ENCODE results near the gene GRID1.

Gene GRID1

DNA sequence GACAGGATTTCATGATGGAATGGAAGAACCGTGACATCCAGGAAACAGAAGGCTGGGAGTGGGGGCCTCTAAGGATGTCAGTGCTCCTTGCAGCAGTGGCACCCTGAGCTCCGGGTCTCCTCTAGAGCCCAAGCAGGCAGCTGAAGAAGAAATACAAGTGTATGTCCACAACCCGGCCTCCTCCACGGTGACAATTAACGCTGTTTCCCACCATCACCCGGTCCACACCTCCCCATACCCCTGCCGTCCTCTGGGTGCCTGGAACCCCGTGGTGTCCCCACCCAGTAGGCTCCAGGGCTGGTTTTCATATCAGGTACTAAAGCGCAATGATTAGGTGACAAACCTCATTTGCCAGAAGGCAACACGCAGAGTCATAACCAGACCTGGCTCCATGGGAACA, 30.3 kb downstream of the GRID1 start:
- no peak for DNase-seq

DNA sequence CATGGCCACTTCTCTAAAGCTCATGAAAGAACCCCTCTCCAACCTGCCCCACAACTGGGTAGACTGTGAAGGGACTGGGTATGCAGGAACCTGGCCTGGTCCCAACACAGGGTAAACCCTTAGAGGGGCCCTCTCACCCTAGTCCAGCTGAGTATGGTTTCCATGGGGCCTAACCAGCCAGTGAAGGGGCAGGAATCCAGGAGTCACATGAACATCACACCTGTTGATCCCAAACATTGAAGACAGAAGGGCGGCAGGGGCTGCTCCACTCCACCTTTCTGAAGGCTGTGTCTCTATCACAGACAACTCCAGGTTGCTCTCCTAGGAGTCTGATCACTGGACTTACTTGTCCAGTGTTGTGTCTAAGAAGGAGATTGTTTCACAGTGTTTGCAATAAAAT, 30.8 kb downstream of the GRID1 start:
- DNase-seq, result no peak

DNA sequence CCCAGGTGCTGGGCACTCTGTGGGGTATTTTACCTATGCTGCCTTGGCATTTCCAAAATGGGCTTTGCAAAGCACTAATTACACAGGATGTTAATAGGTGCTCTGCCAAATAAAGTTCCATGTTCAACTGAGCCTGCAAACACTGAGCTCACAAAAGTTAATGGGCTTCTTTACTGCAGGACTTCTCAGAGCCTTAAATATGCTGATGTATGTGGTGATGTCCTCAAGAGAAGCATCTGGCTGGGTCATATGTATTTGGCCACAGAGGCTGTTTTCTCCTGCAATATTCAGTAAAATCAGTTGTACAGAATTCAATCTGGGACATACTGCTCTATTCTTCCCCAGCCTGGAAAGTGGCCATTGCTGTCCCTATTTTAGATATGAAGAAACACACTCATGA, 31.3 kb downstream of the GRID1 start:
- no peak for DNase-seq

DNA sequence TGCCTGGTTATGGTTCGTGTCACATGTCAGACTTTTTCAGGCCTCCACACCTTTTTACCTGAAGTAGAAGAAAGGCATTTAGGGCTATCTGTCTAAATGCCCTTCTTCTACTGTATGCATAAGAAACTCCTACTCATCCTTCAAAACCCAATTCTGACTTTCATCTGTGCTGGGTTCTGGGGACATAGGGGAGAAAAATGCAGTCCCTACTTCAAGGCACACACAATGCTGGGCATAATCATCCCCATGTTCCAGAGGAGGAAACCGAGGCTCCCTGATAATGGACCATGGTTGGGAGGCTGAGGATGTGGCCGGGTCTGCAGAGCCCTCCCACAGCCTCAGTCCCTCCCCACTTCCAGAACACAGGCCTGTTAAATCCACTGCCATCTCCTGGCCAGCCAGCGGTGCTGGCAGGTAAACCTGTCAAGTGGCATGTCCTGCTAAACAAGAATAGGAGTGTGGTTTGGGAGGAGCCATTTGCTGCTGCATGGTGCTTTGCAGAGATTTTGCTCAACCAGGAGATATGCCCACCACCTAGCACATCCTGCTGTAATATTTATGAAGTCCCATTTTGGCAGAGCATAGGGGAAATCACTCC, 32.0 kb downstream of the GRID1 start:
- DNase-seq, result no peak

DNA sequence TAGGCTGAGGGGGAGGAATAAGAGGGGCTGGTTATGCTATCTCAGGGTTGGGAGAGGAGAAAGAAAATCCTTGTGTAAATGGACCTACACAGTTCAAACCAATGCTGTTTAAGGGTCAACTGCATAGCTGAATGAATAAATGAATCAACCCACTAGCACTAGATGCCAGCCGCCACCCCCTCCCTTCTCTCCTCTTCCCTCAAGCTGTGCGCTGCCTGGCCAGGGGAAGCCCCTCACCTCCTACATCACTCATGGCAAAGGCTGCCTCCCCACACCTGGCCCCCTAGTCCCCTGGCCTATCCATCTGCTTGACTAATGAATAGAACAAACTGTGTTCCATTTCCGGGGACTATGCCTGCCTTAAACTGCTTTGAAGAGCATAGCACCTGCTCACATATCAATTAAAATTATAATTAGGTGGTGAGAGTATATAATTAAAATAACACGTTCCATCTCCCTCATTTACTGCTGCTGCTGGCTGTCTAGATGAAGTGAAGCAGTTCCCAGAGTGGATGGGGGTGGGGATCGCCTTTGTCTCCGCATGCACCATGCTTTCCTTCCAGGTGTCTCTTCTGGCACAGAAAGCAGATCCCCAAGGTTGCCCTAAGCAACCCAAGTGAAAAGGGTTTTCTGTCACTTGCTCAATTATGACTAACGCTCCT, 32.6 kb downstream of the GRID1 start:
- DNase-seq, result no peak

DNA sequence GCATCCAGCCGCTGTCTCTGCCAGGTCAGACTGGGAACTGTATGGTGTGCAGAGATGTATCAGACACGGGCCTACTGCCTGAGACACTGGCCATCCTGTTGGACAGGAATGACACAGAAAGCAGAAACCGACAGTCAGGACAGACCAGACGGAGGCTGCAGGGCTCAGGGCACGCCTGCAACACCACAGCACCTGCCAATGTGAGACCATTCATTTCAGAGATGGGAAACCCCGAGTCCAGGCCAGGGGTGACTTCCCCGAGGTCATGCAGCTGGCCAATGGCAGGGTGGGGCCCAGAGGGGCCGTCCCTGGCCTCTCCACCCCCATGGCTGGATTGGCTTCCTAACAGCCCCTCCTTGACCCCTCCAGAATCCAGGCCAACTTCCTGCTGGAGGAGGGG, 34.7 kb downstream of the GRID1 start:
- no peak for DNase-seq

DNA sequence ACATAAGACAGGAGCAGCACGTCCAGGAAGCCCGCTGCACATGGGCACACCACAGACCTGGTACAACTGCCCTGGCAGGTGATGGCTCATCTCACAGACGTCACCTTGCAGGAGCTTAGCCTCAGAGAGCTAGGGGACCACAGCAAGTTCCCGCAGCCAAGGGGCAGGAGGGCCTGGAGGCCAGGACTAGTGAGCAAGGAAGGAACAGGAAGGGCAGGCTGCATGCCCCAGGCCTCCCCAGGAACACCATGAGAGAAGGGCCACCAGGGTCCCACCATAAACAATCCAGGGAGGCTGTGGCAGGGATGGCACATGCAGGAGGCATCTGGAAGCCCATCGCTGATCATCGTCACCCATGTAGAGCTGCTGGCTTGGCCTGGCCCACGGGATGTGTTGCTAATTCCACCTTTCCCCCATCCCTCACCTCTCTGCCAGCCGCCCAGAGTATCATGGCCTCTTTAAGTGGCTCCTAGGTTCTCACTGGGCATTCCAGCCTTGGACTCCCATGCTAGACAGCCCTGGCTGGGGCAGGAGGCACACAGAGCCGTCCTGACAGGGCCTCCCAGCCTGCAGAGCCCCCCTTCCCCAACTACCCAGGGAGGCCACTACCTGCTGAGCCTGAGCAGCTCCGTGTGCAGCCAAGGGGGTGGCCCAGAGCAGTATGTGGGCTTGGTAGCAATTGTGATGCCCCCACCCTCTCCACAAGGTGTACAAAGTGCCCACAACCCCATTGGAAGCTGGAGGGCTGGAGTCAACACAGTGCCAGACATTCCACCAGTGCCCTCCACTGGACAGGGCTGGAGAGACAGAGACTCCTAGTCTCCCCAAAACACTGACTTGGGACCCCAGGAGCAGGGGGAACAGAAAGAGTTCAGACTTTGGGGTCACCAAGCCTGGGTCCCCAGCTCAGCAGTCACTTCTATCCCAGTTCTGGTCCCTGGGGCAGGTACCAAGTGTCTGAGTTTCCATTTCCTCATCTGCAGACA, 35.5 kb downstream of the GRID1 start:
- DNase-seq, result no peak

DNA sequence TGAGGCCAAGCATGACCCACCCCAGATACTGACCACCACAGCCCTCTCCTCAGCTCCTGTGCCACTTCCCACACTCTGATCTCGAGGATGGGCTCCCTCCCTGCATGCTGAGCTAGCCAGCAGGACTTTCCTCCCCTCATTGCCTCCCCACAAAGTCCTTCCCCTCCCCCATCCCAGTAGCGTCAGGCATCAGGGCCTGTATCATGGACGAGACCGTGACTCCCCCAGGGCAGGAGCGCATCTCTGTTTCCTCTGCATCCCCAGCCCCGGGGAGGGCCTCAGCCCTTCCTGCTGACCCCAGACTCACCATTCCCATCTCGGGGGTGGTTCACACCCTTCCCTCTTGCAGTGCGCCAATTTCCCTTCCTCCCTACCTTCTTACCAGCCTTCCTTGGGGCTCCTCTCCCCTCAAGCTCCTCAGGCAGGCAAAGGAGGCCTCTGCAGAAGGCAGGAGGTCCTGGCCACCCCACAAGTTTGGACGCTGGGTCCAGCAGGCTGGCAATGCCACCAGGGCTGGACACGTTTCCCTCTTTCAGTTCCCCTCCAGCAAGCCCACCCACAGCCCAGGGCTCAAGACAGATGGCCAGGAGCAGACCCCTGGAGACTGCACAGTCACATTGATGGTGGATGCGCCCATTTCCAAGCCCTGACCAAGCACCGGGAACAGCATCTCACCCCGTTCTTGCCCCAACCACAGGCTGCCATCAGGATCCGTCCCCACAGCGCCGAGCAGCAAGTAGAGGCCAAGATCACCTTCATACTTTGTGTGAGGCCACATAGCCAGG, 36.5 kb downstream of the GRID1 start:
- no peak for DNase-seq

DNA sequence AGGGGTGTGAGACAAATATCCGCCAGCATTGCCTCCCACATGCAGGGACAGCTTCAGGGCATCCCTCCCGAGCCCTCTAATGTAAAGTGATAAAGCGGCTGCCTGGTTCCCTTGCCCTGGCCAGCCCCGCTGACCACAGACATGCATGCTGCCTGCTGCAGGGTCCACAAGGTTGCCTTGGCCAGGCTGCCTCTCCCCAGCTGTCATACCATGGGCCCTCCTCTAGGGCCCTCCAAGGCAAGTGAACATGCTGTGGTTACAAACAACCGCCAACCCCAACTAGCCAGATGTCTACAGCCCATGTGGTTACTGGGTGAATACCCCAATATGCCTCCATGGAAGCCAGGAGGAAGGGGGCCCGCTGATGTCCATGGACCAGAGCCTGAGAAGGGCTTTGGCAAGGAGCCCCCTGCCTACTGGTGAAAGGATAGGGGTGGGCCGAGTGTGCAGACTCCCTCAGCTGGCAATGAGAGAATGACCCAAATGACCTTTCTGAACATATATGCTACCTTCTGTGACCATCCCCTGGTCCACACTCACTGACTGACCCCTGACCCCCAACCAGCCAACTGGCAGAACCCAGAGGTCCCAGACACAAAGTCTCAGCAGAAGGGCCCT, 37.4 kb downstream of the GRID1 start:
- no peak for DNase-seq

DNA sequence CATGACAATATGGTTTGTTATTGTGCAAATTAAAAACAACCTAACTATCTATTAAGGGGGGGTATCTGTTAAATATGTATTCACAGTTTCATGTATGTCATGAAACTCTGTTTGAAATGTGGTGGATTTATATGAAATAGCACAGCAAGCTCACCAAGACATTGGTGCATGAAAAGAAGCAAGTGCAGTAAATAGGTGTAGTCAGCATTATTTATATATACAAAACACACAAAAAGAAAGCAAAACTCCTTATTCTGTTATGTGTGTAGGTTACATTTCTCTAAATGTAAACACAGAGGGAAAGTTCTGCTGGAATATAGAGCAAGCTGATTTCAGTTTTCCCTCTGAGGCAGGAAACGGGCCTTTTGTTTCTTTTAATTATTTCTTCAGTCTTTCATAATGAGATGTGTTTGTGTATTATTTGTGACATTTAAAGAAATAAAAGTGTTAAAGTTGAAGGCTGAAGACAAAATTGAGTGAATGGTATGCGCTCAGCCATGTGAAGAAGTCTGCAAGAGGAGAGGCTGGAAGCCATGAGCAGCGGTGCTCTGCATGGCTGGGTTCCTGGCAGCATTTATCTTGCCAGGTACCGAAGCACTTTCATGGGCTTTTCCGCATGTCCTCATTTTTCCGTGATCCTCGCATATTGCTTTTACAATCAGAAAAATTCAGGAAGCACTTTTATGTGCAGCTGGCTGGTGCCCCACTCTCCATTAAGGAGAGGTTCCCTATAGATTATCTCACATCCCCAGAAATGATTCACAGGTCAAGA, 38.5 kb downstream of the GRID1 start:
- no peak for DNase-seq

DNA sequence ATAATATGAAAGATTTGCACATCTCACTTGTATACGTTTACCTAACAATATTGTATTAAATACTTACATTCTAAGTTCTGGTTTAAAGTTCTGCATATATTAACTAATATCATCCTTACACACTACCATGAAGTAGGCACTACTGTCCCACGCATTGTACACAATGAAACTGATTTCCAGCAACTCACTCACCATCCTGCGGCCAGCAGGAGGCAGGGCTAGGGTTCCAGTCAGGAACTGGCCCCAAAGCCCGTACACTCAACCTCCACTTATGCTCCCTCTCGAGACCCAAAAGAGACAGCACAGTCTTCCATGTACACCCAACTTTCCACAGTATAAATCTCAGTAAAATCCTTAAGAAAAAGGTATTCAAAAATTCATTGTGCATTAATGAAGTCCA, 41.4 kb downstream of the GRID1 start:
- no peak for DNase-seq

DNA sequence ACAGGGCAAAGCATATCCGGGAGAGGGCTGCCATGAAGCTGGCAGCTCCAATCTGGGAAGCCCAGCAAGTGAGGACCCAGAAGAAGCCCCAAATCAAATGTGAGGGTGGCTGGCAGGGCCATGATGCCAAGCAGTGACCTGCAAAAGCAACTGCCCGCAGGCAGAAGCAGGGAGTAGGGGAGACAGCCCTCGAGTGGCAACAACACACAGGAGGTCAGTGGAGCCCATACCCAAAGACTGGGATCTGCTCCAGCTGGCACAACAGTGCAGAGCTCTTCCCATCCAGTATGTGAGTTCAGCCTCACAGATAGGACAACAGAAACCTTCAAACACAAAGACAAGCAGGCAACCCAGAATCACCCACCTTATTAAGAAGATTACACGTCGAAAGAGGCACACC, 45.0 kb downstream of the GRID1 start:
- DNase-seq, result no peak

DNA sequence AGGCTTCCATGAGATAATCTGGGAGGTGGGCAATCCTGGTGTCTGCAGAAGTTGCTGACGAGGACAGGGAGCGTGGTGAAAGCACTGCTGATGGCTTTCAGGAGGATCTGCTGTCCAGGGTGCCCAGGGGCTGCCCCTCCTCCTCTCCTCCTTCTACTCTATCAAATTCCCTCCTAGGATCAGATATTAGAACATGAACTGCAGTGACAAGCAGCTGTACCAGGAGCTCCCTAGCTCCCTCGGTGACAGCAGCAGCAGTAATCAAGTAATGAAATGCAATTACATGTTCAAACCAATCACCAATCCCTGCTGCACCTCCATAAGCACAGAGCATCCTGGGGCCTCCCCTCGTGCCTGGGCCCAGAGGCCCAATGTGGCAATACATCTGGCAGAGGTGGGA, 46.9 kb downstream of the GRID1 start:
- DNase-seq, result no peak

DNA sequence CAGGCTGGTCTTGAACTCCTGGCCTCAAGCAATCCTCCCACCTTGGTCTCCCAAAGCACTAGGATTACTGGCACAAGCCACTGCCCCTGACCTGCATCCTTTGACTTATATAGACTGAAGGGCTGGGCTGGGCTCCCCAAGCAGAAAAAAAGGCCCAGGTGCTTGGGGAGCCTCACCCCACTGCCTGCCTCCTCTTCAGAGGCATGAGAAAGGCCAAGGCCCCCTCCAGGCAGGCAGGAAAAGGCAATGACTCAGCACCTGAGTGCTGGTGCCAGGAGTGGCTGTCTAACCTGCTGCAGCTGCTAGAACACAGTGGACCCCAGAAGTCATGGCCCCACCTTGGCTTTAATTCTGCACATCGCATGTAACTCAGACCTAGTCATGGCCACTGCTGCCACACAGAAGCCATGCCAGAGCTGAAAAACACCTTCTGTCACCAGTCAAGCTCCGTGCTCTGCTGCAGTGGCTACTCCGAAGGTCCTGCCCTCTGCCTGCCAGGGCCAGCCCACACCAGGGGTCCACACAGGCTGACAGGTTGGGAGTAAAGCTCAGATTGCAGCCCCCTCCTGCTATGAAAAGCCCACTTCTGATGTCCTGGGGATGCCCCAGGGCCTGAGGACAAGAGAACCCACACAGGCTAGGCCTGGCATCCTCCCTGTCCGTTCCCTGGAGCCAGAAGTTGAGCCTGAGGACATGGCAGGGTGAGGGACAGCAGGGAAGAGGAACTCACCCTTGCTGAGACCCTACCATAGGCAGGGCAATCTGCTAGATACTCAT, 48.5 kb downstream of the GRID1 start:
- no peak for DNase-seq

DNA sequence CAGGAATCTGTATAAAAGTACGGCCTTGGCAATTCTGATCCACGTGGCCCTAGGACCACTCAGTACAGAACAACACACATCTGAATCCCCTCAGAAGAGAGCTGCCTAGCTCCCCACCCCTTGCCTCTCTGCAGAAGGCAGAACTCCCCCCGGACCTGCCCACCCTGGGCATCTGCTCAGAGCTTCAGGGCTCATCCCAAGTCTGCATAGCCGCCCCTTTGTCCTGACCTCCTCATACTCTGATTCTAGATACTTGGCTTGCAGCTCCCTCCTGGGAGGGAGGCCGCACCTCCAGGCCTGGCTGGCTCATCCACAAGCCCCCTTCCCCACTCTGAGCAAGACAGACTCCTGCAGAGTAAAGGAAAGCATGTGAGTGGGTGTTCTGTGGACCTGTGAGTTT, 49.6 kb downstream of the GRID1 start:
- no peak for DNase-seq

DNA sequence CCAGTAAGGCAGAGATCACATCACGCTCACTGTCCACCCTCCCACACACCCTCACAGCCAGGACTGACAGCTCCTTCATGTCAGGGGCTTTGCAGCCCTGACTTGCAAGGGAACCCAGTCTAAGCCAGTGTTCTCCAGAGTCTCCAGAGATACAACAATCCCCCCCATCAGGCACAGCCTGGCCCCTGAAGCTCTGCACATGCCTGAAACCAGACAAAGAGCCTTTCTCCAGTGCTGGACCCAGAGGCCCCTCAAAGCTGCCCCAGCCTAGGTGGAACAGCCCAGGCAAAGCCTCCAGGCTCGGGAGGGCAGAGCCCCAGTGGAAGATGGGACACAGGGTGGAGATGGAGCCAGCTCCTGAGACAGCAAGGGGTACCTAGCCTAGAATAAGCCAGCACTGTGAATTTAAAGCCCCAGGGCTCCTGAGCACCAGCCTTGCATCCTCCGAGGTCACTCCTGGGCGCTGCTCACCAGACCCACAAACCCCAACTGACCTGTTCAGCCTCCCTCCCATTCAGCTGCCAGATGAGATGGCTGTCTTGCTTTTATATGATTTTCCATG, 50.2 kb downstream of the GRID1 start:
- DNase-seq, result no peak

DNA sequence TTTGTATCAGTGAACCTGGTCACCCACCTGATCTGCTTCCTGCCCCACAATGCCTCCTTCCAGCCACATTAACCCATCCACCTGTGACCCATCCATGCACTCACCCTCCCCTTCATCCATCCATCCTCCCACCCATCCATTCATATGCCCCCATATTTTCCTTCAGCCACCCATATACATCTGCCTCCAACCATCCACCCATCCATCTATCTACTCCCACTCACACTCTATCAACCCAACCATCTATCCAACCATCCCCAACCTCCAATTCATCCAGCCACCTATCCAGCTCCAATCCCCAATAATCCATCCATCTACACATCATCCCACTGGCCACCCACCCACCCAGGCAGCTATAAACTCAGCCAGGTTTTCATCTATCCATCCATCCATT, 51.0 kb downstream of the GRID1 start:
- DNase-seq, result no peak

DNA sequence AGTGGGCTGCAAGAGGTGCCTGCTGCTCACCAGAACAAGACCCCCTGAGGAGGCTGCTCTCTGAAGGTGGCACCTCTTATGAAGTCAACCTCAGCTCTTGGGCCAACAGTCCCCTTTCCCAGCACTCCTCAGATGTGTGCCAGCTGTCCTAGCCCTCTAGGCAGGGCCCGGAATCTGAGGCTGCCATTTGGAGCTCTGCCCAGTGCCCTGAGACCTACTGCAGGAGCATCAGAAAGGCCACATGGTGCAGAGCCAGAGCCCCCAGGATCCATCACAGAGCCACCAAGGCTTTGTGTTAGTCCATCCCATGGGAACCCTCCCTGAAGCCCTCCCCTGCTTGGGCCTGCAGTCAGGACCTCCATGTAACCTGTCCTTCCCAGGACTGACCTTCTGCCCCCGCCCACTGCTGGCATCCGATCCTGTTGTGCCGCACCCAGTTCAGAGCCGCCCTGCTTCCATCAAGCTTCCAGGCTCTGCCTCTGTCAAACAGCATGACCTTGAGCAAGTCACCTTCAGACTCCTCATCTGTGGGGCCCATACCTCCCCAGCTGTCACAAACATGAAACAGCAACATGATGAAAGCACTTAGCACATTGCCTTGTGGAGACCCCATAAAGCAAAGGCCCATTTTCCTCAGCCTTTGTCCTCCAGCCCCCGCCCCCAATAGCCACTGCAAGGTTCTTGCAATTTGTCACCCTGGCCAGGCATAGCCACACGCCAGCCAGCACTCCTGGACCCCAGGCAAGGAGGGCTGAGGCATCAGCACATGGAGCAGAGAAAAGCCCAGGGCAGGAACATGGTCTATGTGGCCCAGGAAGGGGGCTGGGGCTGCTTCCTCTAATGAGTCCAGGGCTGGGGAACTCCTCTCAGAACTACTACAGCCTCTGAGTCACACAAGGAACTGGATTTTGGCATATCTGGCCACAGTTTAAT, 51.7 kb downstream of the GRID1 start:
- peak; percentile 11 to 17 for DNase-seq

DNA sequence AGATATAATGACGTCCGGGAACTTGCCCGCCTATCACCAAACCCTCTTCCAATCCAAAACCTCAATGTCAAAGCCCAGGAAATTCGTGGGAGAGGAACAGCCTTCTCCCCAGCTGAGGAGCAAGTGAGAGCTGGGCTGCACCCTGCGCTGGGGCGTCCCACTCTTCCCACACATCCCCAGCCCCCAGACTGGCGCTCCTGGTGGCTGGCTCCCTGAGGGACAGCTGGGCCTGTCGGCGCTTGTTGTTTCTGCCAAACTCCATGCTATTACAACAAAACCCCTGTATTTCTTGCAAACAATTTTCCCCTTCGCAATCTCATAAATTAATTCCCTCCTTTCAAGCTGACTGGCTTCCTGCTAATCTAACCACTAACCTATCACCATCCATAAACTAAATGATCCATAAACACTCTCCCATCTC, 53.0 kb downstream of the GRID1 start:
- DNase-seq, result no peak

All from inflammatory macrophage treated with lipopolysaccharide for 1 hour (primary cell).